WTC11 (cell line): ENCODE results near the gene MLPH. TPM values are rescaled to one million over a fixed set of nuclear protein-coding genes. Genes with fewer than 3 reads are reported as not detected.
A peak's percentile ranks its signal among the peaks of the same experiment; 100 is the strongest.

Experiments used
- AFF4 ChIP-seq: sonication (generic); formaldehyde crosslinking; IDR thresholded peaks from 2 replicates; pipeline ENCODE4 v1.8.1; 2023; ENCODE audit warnings: mild to moderate bottlenecking, missing genetic modification reagents, borderline replicate concordance
- CBFB ChIP-seq: sonication (generic); formaldehyde crosslinking; IDR thresholded peaks from 2 replicates; pipeline ENCODE4 v1.8.1; 2022; ENCODE audit warnings: mild to moderate bottlenecking, low read depth, missing genetic modification reagents
- CREB1 ChIP-seq: sonication (generic); formaldehyde crosslinking; IDR thresholded peaks from 2 replicates; pipeline ENCODE4 v1.8.0; 2023; ENCODE audit warnings: mild to moderate bottlenecking, missing genetic modification reagents
- CTCF ChIP-seq: fragments of 200-600 bp; IDR thresholded peaks from 2 replicates; pipeline ENCODE4 v1.8.0; 2022; ENCODE audit warnings: antibody characterized with exemption
- E2F1 ChIP-seq: sonication (generic); formaldehyde crosslinking; IDR thresholded peaks from 2 replicates; pipeline ENCODE4 v1.8.0; 2022; ENCODE audit warnings: mild to moderate bottlenecking, missing genetic modification reagents
- E2F4 ChIP-seq: sonication (generic); formaldehyde crosslinking; IDR thresholded peaks from 2 replicates; pipeline ENCODE4 v1.8.1; 2022; ENCODE audit warnings: low read depth, mild to moderate bottlenecking, moderate library complexity, missing genetic modification reagents, borderline replicate concordance
- EMX1 ChIP-seq: fragments of 250-450 bp; sonication (Bioruptor Pico); IDR thresholded peaks from 2 replicates; pipeline ENCODE4 v1.8.0; 2021; ENCODE audit warnings: mild to moderate bottlenecking
- FOXJ3 ChIP-seq: sonication (generic); formaldehyde crosslinking; IDR thresholded peaks from 2 replicates; pipeline ENCODE4 v1.9.0; 2021; ENCODE audit warnings: missing genetic modification reagents, mild to moderate bottlenecking, borderline replicate concordance
- HMGA2 ChIP-seq: fragments of 250-450 bp; sonication (Bioruptor Pico); IDR thresholded peaks from 2 replicates; pipeline ENCODE4 v1.4.0; 2021; ENCODE audit warnings: mild to moderate bottlenecking, moderate library complexity
- JUN ChIP-seq: sonication (generic); formaldehyde crosslinking; IDR thresholded peaks from 2 replicates; pipeline ENCODE4 v1.8.0; 2023; ENCODE audit warnings: mild to moderate bottlenecking, missing genetic modification reagents
- NR1H2 ChIP-seq: sonication (generic); formaldehyde crosslinking; IDR thresholded peaks from 2 replicates; pipeline ENCODE4 v1.9.0; 2021; ENCODE audit warnings: mild to moderate bottlenecking, moderate library complexity, missing genetic modification reagents
- NR2C2 ChIP-seq: sonication (generic); formaldehyde crosslinking; IDR thresholded peaks from 2 replicates; pipeline ENCODE4 v1.8.0; 2022; ENCODE audit warnings: mild to moderate bottlenecking, missing genetic modification reagents
- PRDM15 ChIP-seq: sonication (generic); formaldehyde crosslinking; IDR thresholded peaks from 2 replicates; pipeline ENCODE4 v1.8.0; 2022; ENCODE audit warnings: missing genetic modification reagents
- SMAD4 ChIP-seq: sonication (generic); formaldehyde crosslinking; IDR thresholded peaks from 2 replicates; pipeline ENCODE4 v1.8.0; 2022; ENCODE audit warnings: mild to moderate bottlenecking, missing genetic modification reagents
- TCF7 ChIP-seq: sonication (generic); formaldehyde crosslinking; IDR thresholded peaks from 2 replicates; pipeline ENCODE4 v1.8.0; 2022; ENCODE audit warnings: mild to moderate bottlenecking, low read depth, missing genetic modification reagents, moderate library complexity
- USF2 ChIP-seq: sonication (generic); formaldehyde crosslinking; IDR thresholded peaks from 2 replicates; pipeline ENCODE4 v1.8.1; 2023; ENCODE audit warnings: mild to moderate bottlenecking, missing genetic modification reagents, moderate library complexity
- ZNF219 ChIP-seq: sonication (generic); formaldehyde crosslinking; IDR thresholded peaks from 2 replicates; pipeline ENCODE4 v1.8.0; 2023; ENCODE audit warnings: missing genetic modification reagents, mild to moderate bottlenecking, borderline replicate concordance
- ZNF263 ChIP-seq: sonication (generic); formaldehyde crosslinking; IDR thresholded peaks from 2 replicates; pipeline ENCODE4 v1.8.1; 2022; ENCODE audit warnings: low read depth, mild to moderate bottlenecking, moderate library complexity, missing genetic modification reagents
- ZNF423 ChIP-seq: fragments of 250-450 bp; sonication (Bioruptor Pico); IDR thresholded peaks from 2 replicates; pipeline ENCODE4 v2.1.2; 2022; ENCODE audit warnings: mild to moderate bottlenecking, moderate library complexity
- ZNF512 ChIP-seq: sonication (generic); formaldehyde crosslinking; IDR thresholded peaks from 2 replicates; pipeline ENCODE4 v1.8.1; 2022; ENCODE audit warnings: missing genetic modification reagents, borderline replicate concordance
- ZSCAN18 ChIP-seq: fragments of 250-450 bp; sonication (Bioruptor Pico); IDR thresholded peaks from 2 replicates; pipeline ENCODE4 v2.1.2; 2022; ENCODE audit warnings: mild to moderate bottlenecking, moderate library complexity
- total RNA-seq: library from RNA; stranded (reverse); gene quantifications from 3 replicates; pipeline ENCODE4 v1.2.3, GENCODE V29; 2021

MLPH gene
- total RNA-seq, 1 experiment from 2014 or later = 10.3 TPM

- TF ChIP-seq ZNF263 (CRISPR knock-in tag) (no peak), EMX1 (no peak), HMGA2 (no peak), TCF7 (CRISPR knock-in tag) (no peak), ZNF423 (CRISPR knock-in tag) (no peak), ZNF219 (no peak), NR1H2 (CRISPR knock-in tag) (no peak), E2F4 (no peak), AFF4 (CRISPR knock-in tag) (no peak), E2F1 (CRISPR knock-in tag) (no peak), CBFB (no peak), USF2 (CRISPR knock-in tag) (peak; percentile 86), SMAD4 (no peak), PRDM15 (peak; percentile 95), JUN (no peak), CTCF (no peak), ZNF512 (CRISPR knock-in tag) (no peak), NR2C2 (CRISPR knock-in tag) (no peak), FOXJ3 (CRISPR knock-in tag) (no peak), CREB1 (no peak), ZSCAN18 (CRISPR knock-in tag) (no peak)
These were observed 103.5 kb downstream of the MLPH start, which contains the start of gene RAB17 (continued) for GRCh38 chr2:237590272-237591140.
